Epidermal melanocyte (primary cell): ENCODE measurements around the gene STS.
"Not testable (repeated sequence)": the region's sequence is repeated elsewhere in the genome, so short reads cannot be mapped to it uniquely, and the experiment has no call there.

Source experiments
- DNase-seq: peaks from one replicate; pipeline ENCODE4 v3.0.0; 2011; ENCODE audit warnings: low spot score; ENCODE audit not compliant: insufficient read length

STS gene

GRCh38 chrX:7178859-7179258 lies 31.3 kb downstream of the STS start:
- not testable (repeated sequence) for DNase-seq

- DNase-seq, result no peak
These were observed 31.9 kb downstream of the STS start for GRCh38 chrX:7179446-7179845.

GRCh38 chrX:7184816-7185215 lies 37.3 kb downstream of the STS start:
- DNase-seq, result no peak

- no peak for DNase-seq
These were observed 41.2 kb downstream of the STS start for GRCh38 chrX:7188672-7189071.

GRCh38 chrX:7190157-7190556 lies 42.6 kb downstream of the STS start:
- DNase-seq, result no peak

GRCh38 chrX:7191681-7192110 lies 44.2 kb downstream of the STS start:
- DNase-seq, result no peak

GRCh38 chrX:7192871-7193270 lies 45.4 kb downstream of the STS start:
- DNase-seq, result no peak

GRCh38 chrX:7194606-7195005 lies 47.1 kb downstream of the STS start:
- DNase-seq, result no peak
